Activated T-cell treated with anti-CD3 and anti-CD28 coated beads, Interleukin-2, amount 50 U/mL, for 48 hours (primary cell): Measurements from ENCODE around the gene HMGA1.
A peak's percentile ranks its signal among the peaks of the same experiment; 100 is the strongest.

Experiments
- DNase-seq, 2 experiments: peaks; one replicate each; pipeline ENCODE4 v3.0.0-alpha.2; 2020

The HMGA1 gene

DNA sequence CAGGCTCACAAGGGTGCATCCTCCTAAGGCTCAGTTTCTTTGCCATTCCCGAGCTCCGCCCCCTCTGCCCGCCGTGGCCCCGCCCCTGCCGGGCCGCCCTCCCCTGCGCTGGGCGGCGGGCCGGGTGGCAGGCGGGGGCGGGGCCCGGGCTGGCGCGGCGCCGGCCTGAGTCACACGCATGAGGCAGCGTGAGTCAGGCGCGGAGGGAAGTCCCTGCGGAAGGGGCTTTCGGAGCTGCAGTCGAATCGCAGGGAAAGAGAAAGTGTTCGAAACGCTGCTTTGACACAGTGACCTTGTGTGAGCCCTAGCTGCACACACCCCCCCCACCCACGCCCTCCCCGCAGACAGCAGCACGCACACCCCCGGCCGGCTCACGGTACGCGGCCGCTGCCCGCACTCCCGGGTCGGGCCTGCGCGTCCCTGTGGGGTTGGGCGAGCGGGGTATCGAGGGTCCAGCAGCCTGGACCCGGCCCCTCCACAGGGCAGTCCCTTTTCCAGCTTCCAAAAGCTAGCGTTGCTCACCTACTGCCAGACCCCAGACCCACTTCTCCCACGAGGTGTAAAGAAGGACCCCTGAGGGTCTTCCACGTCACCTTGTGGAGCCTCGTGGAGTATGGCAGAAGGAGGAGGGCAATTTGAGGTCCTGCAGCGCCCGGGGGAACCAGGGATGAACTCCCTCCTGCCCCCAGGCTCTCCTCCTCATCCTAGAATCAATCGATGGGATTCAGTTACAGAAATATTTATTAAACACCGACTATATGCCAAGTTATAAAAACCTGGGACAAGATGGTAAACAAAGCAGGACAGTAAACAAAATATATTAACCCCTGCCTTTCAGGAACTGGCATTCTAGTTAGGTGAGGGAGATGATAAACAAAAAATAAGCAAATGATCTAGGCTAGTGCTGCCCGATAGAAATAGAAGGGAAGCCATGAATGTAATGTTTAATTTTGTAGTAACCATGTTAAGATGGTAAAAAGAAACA lies 12.4 kb upstream of the HMGA1 start:
- peak; percentile 94 to 96 for DNase-seq

DNA sequence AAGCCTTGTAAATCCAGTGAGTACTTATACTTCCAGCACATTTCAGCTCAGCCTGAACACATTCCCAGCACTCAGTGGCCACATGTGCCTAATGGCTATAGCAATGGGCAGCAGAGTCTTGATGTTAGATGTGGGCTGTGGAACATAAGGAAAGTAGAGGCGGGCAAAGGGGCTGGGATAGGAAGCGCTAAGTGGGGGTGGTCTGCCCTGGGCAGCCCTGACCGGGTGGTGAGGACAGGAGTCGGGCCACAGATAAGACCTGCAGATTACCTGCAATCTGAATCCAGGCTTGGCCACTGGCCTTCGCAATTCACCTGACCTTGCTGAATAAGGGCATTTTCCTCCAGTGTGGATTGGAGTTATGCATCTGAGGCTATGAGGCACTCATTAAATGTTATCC lies 11.1 kb upstream of the HMGA1 start:
- no peak for DNase-seq

DNA sequence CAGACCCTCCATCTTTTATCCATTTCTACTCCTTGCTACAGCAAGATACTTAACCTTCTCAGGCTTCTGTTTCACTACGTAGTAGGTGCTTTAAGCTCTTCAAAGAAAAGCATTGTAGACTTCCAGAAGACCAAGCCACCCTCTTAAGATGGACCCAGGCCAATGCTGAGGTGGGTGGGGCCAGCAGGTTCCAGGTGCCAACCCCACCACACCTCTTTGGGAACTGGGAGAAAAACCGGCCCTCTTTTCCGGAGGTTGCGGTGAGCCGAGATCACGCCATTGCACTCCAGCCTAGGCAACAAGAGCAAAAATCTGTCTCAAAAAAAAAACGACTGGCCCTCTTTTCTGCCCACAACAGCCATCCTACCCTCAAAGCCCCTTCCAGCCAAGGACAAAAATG lies 10.6 kb upstream of the HMGA1 start:
- DNase-seq, result no peak

DNA sequence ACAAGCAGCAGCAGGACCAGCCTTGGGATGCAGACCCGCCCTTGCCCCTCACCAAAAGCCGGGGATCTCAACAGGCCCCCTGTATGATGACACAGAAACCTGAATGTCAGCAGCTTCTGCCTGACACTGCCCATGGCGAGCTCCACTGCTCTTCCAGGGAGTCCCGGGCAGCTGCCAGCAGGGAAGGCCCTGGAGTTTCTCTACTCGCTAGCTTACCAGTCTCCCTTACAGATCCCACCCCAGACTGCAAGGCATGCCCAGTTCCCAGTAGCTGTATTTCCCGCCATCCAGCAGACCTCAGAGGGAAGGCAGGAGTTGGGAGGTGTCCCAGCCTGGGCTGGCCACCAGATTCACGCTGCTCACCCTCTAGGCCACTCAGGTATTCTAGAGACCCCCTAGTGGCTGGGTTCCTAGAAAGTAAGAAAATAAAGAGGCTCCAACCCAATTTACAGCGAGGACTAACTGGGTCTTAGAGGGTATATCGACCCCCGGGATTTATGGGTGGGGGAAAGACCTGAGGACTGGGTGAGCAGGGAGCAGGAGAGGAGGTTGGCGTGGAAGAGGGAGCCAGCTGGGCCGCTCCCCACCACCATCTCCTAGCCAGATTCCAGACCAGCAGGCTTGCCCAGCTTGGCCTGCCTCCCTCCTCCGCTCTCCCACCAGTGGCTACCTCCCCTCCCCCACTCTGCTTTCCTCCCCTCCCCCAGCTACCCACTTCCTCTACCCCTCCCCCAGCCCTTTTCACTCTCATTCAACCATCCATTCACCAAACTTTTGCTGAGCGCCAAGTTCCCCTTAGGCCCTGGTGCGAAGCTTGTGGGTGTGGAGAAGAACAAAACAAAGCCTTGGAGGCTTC lies 9.7 kb upstream of the HMGA1 start:
- no peak for DNase-seq

DNA sequence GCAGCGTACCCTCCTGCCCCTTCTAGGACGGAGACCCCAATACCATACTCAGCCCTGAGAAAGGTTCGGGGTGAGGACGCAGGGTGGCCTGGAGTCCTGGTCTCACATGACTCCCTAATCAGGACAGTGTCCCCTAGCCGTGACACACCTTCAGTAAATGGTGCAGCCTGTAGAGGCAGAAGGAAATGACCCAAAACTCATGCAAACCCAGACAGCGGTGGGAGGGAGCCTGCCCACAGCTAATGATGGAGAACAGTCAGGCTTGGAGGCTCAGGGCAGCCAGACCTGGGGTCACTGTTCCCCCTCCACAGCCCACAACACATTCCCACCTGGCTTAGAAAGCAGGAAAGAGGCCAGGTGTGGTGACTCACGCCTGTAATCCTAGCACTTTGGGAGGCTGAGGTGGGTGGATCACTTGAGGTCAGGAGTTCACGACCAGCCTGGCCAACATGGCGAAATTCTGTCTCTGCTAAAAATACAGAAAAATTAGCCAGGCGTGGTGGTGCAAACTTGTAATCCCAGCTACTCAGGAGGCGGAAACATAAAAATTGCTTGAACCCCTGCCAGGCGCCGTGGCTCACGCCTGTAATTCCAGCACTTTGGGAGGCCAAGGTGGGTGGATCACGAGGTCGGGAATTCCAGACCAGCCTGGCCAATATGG lies 8.8 kb upstream of the HMGA1 start:
- no peak for DNase-seq

DNA sequence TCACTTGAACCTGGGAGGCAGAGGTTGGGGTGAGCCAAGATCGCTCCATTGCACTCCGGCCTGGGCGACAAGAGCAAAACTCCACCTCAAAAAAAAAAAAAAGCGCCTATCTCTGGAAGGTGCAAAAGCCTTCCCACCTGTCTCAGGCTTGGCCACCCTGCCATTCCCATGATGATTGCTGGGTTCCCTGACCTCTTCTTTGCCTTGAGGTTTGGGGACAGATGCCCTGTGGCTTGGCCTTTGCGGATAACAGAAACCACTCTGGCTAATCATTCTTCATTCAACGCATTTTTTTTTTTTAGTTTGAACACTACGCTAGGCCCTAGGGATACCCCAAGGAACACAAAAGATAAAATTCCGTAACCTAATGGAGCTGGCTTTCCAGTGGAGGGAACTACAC lies 6.8 kb upstream of the HMGA1 start:
- DNase-seq, result no peak

DNA sequence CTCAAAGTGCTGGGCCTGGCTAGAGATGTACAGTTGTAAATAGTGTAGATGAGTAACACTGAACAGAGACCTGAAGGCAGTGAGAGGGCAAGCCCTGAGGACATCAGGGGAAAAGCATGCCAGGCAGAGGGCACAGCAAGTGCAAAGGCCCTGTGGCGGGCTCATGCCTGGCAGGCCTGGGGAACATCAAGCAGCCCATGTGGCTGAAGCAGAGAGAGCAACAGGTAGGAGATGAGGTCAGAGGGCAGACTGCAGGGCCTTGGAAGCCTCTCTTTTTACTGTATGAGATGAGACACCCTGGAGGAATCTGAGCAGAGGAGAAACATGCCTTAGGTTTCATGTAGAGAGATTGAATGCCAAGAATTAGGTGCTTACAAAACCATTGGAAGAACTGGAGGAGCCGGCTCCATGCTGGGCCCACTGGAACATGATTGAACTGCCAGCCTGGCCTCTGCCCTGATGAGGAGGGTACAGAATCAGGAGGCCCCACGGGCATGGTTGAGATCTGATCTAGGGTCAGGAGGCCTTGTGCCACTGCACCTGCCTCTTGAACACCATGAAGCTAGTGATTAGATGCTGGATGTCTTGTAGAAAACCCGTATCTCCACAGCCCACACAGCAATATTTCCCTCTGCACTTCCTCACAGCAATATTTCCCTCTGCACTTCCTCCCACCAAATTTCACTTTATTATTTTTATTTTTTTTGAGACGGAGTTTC lies 5.9 kb upstream of the HMGA1 start:
- no peak for DNase-seq

DNA sequence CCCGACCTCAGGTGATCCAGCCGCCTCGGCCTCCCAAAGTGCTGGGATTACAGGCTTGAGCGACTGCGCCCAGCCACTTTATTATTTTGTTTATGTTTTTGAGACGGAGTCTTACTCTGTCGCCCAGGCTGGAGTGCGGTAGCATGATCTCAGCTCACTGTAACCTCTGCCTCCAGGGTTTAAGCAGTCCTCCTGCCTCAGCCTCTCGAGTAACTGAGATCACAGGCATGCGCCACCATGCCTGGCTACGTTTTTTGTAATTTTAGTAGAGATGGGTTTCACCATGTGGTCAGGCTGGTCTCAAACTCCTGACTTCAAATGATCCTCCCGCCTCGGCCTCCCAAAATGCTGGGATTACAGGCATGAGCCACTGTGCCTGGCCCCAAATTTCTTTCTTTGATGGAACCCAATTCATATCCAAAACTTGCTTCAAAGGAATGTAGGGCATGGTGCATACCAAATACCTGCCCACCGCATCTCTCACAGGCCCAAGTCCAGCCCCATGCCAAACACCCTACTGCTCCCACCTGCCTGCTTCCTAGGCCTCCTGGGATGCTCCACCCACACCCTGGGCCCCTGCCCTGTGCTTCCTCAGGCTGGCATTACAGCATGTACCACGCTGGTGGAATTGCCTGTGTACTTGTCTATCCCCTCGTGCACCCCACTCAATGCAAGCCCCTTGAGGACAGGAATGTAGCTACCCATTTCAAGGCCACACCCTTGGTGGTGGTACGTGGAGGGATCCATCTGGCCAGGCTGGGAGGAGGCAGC lies 4.9 kb upstream of the HMGA1 start:
- DNase-seq, result no peak

DNA sequence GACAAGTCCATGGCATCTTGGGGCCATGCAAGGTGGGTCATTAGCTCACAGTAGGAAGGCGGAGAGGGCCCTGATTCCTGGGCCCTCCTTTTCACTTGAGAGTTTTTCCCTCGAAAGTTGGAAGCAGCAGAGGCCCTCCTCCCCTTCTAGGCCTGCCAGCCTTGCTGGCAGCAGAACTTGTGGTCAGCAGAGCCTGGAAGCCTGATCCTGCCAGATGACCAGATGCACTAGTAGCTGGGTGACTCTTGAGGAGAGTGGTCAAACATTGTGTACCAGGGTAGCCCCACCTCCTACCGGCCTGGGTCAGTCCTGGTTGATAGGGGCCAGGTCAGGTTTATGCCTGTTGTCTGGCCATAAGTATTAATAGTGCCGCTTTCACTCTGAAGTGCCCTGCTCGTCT lies 3.8 kb upstream of the HMGA1 start:
- DNase-seq, result no peak

DNA sequence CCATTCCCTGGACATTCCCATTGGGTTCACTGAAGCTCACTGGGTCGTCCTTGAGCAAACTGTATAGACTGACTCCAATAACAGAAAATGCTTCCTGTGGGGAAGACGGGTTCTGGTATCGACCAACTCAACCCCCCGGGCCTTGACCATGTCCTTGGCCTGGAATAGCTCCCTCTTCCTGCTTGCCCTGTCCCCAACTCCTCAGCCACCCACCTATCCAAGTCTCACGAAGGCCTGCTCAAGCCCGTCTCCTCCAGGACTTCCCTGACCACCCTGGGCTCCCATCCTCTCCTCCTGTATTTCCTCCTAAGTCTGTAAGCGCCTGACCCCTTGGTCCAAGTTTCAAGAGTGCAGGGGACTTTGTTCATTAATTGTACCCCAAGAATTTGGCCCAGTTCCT lies 2.8 kb upstream of the HMGA1 start:
- no peak for DNase-seq

DNA sequence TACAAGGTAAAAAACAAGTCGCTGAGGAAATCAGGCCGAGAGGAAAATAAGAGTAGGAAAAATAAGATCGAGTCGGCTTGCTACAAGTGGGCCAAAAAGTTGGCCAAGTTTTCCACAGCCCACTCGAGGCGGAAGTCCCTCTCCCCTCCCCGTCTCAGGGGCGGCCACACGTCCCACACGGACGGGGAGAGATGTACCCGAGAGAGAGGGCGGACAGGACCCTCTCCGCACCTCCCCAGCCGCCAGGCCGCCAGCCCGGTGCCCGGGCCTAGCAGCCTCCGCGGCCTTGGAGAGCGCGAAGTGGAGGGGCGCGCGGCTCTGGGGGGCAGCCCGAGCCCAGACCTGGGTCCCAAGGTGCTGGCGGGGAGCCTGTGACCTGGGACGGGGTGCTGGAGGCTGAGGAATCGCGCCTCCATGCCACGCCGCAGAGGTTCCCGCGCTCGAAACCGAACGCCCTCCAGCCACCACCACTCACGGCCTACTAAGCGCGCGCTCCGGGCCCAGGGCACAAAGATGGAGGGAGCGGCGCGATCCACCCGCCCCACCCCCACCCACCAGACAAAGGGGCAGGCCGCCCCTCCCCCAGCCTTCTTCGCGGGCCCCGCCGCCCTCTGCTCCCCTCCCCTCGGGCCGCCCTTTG lies 1.9 kb upstream of the HMGA1 start:
- no peak for DNase-seq

DNA sequence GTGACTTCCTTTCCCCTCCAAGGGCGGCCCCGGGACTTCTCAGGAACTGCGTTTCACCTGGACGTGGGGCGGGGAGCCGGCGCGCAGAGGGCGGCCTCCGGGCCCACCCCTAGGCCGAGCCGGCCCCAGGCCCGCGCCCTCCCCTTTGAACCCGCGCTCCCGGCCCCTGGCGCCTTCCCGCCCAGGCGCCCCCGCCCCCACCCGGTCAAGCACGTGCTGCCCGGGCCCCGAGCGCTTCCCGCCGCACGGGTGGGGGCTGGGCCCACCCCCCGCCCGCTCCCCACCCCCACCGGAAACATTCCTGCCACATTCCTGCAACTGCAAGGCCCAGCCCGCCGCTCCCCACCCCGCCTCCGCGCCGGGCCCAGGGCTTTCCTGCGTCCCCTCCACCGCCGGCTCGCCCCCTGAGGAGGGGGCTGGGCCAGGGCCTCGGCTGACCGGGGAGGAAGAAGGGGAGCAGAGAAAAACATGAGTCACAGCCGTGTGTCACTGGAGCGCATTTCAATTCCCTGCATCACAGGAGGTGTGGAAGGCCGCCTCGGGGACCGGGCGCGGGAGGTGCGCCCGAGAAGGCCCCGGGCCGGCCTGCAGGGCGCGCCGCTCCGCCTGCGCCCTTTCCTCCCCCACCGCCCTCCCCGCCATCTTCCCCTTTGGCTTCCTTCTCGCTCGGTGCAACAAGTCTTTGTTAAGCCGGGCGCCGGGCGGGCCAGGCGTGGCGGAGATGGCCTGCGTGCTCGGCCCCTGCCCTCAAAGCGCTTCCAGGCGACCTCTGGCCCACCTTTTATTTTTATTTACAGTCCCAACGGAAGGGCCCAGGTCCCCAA lies 1.2 kb upstream of the HMGA1 start:
- DNase-seq, result peak; percentile 73 to 80

DNA sequence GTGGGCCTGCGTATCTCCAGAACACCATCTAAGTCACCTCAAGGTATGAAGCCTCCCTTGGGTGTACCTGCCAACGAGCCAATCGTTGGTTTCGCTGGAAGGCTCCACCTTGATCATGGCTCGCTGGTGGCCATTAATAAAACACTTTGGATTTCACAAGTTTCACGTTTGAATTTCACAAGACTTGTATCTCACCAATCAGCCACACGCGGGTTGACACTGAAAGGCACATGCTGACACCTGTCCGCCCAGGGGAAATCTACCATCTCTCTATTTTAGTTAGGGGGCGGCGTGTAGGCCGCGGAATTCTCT lies 586 bp upstream of the HMGA1 start:
- DNase-seq, result no peak

DNA sequence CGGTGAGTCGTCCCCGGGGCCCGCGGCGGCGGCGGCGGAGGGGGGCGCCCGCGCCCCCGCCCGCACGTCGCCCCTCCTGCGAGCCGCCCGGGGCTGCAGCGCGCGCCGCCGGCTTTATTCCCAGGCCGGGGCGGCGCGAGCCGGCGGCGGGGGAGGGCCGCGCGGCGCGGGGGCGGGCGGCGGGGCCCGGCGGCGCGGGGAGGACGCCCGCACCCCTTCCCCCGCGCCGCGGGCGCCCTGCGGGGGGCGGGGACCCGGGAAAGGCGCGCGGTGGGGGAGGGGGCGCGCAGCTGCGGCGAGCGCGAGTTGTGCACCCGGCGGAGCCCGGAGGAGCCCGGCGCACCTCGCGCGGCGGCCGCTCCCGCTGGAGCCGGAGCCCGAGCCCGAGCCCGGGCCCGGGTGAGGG lies 646 bp downstream of the HMGA1 start:
- peak in 1 of 2 experiments; percentile 52 for DNase-seq

DNA sequence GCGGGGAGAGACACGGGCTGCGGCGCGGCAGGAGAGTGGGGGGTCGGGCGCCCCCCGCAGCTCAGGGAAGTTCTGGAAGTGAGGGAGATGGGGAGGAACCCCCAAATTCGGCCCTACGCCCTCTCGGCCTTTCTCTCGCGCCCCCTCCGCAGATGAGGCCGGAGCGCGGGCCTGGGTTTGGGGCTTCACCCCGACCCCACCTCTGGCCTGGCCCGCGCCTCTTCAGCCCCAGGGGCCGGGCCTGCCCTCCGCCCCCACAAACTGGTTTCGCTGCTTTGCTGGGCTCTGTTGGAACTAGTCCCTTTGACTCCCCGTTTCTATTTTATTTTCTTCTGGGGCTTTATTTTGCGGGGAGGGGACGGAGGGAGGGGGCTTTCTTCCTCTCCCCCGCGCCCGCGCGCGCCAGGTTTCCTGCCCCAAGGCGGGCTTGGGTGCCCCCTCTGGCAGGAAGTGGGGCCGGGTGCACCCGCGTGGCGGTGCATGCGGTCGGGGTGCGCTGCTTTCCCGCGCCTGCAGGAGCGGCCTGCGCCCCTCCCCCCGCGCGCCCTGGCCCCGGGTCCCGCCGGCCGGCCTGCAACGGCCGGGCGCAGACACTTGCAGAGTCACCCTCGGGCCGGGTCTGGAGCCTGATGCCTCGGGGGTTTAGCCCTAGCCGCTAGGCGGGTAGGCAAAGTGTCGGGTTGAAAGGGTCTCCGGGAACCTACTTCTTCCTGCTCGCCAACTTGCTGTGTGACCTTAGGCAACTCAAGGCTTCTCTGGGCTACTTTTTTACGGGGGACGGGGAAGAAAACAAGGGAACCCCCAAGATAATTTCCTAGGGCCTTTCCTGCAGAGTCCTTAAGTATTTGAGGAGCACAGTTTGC lies 1.3 kb downstream of the HMGA1 start:
- DNase-seq, result peak; percentile 85 to 87

DNA sequence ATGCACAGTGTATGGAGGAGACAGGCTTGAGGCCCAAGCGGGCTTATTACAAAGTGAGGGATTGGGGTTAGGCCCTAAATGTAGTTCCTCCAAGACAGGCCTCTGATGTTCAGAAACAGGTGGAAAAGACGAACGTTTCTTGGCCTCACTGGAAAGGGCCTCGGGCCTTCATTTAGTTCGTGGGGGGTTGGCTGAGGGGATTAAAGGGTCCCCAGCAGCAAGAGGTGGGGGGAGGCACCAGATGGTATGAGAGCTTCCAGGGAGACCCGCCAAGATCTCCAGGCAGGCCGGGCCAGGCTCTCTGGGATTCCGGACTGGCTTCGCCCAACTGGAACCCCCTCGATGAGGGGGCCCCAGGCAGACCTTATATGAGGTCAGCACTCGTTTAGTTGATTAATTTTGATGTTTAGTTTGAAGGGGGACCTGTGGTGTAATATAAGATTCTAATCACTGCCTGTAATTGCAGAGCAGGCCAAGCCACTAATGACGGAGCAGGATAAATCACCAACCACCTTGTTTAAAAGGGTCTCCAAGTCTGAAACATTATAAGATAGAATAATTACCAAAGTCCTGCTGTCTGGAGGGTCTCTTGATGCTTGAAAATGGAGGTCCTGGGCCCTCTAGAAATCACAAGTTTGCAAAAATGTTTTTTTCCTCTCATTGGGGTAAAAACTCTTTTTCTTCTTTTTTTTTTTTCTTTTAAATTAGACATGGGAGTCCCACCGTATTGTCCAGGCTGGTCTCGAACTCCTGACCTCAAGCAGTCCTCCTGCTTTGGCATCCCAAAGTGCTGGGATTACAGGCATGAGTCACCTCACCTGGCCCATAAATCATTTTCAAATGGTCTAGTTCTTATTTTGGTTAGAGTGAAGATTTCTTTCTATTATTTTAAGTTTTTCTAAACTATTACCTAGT lies 2.2 kb downstream of the HMGA1 start:
- DNase-seq, result no peak

DNA sequence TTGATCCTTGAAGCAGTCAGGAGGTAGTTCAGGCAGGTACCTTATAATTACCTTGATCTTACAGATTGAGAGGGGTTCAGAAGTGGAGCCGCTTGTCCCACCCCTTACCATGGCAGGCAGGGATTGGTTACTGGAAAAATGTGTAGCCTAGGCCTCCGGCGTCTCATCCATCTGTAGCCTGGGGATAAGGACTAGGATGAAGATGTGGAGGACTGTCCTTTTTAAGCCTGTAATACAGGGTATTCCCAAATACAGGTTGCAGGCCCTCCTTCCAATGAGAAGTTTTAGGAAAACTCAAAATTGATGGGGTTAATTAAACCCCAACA lies 2.8 kb downstream of the HMGA1 start:
- DNase-seq, result no peak

DNA sequence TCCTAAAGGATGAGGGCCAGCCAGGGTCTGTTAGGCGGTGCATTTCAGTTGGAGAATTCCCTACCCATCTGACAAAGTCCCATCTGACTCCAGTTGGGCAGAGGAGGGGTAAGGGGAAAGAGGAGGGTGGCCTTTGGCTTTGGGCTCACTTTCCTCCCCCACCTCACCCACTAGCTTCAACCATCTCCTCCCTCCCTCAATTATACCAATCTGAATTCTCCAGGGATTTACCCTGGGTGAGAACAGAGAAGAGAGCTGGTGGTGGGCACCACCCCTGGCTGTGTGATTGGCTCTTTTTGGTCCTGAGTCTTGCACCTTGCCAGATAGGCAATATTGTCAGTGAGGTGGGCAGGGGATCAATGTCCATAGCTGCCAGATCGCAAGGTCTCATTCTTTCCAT lies 3.2 kb downstream of the HMGA1 start:
- DNase-seq, result no peak
